NB4 (cell line): ENCODE measurements around the gene ANKS1B.

Source experiments
- MYC ChIP-seq: IDR thresholded peaks from 2 replicates; pipeline ENCODE4 v1.6.1; 2011; ENCODE audit warnings: low read depth, low read length
- POLR2A ChIP-seq: IDR thresholded peaks from 2 replicates; pipeline ENCODE4 v1.6.1; 2011; ENCODE audit warnings: mild to moderate bottlenecking; ENCODE audit not compliant: insufficient read length; ENCODE audit errors: extremely low read depth
- TF ChIP-seq, protein P1 (sequence below): IDR thresholded peaks from one replicate; pipeline ENCODE4 v1.5.1; 2012; ENCODE audit warnings: low read depth, low read length
- TF ChIP-seq, protein P2 (sequence below): IDR thresholded peaks from 2 replicates; pipeline ENCODE4 v1.6.1; 2011; ENCODE audit warnings: low read depth, low read length

- TF ChIP-seq, protein P1, sequence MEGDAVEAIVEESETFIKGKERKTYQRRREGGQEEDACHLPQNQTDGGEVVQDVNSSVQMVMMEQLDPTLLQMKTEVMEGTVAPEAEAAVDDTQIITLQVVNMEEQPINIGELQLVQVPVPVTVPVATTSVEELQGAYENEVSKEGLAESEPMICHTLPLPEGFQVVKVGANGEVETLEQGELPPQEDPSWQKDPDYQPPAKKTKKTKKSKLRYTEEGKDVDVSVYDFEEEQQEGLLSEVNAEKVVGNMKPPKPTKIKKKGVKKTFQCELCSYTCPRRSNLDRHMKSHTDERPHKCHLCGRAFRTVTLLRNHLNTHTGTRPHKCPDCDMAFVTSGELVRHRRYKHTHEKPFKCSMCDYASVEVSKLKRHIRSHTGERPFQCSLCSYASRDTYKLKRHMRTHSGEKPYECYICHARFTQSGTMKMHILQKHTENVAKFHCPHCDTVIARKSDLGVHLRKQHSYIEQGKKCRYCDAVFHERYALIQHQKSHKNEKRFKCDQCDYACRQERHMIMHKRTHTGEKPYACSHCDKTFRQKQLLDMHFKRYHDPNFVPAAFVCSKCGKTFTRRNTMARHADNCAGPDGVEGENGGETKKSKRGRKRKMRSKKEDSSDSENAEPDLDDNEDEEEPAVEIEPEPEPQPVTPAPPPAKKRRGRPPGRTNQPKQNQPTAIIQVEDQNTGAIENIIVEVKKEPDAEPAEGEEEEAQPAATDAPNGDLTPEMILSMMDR: no peak
- TF ChIP-seq POLR2A: no peak
- TF ChIP-seq, protein P2, sequence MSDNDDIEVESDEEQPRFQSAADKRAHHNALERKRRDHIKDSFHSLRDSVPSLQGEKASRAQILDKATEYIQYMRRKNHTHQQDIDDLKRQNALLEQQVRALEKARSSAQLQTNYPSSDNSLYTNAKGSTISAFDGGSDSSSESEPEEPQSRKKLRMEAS: no peak
- no peak for TF ChIP-seq MYC
Observed at GRCh38 chr12:98738002-98738401, 1246.7 kb downstream of the ANKS1B start.
